Loucy (cell line): ENCODE measurements around the gene PPIE.

Experiments used
- H2AFZ ChIP-seq: fragments of 200-600 bp; sonication (generic); 2 replicates; pipeline ENCODE4 v1.6.0; 2016; ENCODE audit warnings: antibody characterized with exemption, mild to moderate bottlenecking, low read length, moderate library complexity
- H3F3A ChIP-seq: fragments of 200-600 bp; 2 replicates; pipeline ENCODE4 v1.6.0; 2016; ENCODE audit warnings: antibody characterized with exemption, low read depth, mild to moderate bottlenecking
- H3K27me3 ChIP-seq: fragments of 200-600 bp; sonication (generic); 2 replicates; pipeline ENCODE4 v1.6.1; 2014; ENCODE audit warnings: low read length, mild to moderate bottlenecking; ENCODE audit not compliant: insufficient read depth, poor library complexity, severe bottlenecking
- H3K36me3 ChIP-seq: fragments of 200-600 bp; sonication (generic); 2 replicates; pipeline ENCODE4 v1.6.1; 2016; ENCODE audit warnings: low read length; ENCODE audit not compliant: insufficient read depth
- H3K4me1 ChIP-seq: fragments of 200-600 bp; sonication (generic); 2 replicates; pipeline ENCODE4 v1.5.1; 2014; ENCODE audit warnings: low read length, mild to moderate bottlenecking; ENCODE audit not compliant: insufficient read depth, poor library complexity, severe bottlenecking
- H3K4me2 ChIP-seq: fragments of 200-600 bp; sonication (generic); 2 replicates; pipeline ENCODE4 v1.6.0; 2014; ENCODE audit warnings: antibody characterized with exemption, low read length, low read depth, mild to moderate bottlenecking; ENCODE audit not compliant: poor library complexity, severe bottlenecking
- H3K4me3 ChIP-seq: fragments of 200-600 bp; sonication (generic); 2 replicates; pipeline ENCODE4 v1.5.1; 2014; ENCODE audit warnings: low read length, mild to moderate bottlenecking, mixed read lengths; ENCODE audit not compliant: poor library complexity, severe bottlenecking
- H3K79me2 ChIP-seq: fragments of 200-600 bp; sonication (generic); 2 replicates; pipeline ENCODE4 v1.6.1; 2014; ENCODE audit warnings: low read length; ENCODE audit not compliant: insufficient read depth
- H3K9ac ChIP-seq: fragments of 200-600 bp; sonication (generic); 2 replicates; pipeline ENCODE4 v1.6.0; 2014; ENCODE audit warnings: mild to moderate bottlenecking, low read depth, low read length, moderate library complexity; ENCODE audit not compliant: poor library complexity, severe bottlenecking
- H3K9me2 ChIP-seq: fragments of 200-600 bp; sonication (generic); replicated peaks from 2 replicates; pipeline ENCODE4 v1.6.1; 2016; ENCODE audit warnings: low read depth, low read length, mixed read lengths
- H3K9me3 ChIP-seq: fragments of 200-600 bp; sonication (generic); 2 replicates; pipeline ENCODE4 v1.6.1; 2014; ENCODE audit warnings: mild to moderate bottlenecking, antibody characterized with exemption, low read length, low read depth; ENCODE audit not compliant: insufficient read depth
- H4K20me1 ChIP-seq: fragments of 200-600 bp; sonication (generic); 2 replicates; pipeline ENCODE4 v1.6.0; 2014; ENCODE audit warnings: antibody characterized with exemption, low read length, mild to moderate bottlenecking; ENCODE audit not compliant: insufficient read depth, poor library complexity, severe bottlenecking
- EZH2phosphoT487 ChIP-seq: fragments of 200-600 bp; IDR thresholded peaks from 2 replicates; pipeline ENCODE4 v1.6.1; 2018; ENCODE audit warnings: antibody characterized with exemption, mild to moderate bottlenecking, moderate library complexity, borderline replicate concordance
- TF ChIP-seq, protein P1 (sequence below): fragments of 200-600 bp; sonication (generic); conservative IDR thresholded peaks from 2 replicates; pipeline ENCODE4 v1.5.1; 2014; ENCODE audit warnings: mild to moderate bottlenecking, antibody characterized with exemption, low read length

The PPIE gene

DNA sequence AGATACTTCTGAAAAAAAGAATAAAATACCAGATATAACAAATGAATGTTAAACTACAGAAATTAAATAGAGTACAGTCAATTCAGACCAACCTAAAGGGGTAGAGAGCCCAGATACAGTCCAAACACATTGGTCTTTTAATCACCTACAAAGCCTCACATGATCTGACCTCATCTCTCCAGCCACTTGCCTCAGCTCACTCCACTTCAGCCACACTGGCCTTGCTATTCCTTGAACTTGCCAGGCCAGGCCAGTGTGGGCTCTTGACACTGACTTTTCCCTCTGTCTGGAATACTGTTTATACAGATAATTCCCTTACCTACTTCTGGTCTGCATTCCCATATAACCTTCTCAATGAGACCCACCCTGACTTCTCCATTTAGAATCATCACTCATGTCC lies 17.0 kb upstream of the PPIE start:
- Histone ChIP-seq H2AFZ (no peak overlapping the region), H3K9me2 (no peaks in the 10 kb centered on the region), H3K9me3 (no peaks in the 10 kb centered on the region), H4K20me1 (no peaks in the 10 kb centered on the region), H3K4me1 (no peaks in the 10 kb centered on the region), H3K9ac (no peak overlapping the region), H3F3A (no peaks in the 10 kb centered on the region), H3K27me3 (peaks cover 7% of the 10 kb centered on the region), H3K4me2 (no peak overlapping the region), H3K79me2 (no peaks in the 10 kb centered on the region), H3K36me3 (no peaks in the 10 kb centered on the region), H3K4me3 (no peak overlapping the region)
- TF ChIP-seq, protein P1, sequence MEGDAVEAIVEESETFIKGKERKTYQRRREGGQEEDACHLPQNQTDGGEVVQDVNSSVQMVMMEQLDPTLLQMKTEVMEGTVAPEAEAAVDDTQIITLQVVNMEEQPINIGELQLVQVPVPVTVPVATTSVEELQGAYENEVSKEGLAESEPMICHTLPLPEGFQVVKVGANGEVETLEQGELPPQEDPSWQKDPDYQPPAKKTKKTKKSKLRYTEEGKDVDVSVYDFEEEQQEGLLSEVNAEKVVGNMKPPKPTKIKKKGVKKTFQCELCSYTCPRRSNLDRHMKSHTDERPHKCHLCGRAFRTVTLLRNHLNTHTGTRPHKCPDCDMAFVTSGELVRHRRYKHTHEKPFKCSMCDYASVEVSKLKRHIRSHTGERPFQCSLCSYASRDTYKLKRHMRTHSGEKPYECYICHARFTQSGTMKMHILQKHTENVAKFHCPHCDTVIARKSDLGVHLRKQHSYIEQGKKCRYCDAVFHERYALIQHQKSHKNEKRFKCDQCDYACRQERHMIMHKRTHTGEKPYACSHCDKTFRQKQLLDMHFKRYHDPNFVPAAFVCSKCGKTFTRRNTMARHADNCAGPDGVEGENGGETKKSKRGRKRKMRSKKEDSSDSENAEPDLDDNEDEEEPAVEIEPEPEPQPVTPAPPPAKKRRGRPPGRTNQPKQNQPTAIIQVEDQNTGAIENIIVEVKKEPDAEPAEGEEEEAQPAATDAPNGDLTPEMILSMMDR = no peak
- TF ChIP-seq EZH2phosphoT487 = no peak

- Histone ChIP-seq H3K9me2 (no peaks in the 10 kb centered on the region), H4K20me1 (no peaks in the 10 kb centered on the region), H3K4me1 (no peaks in the 10 kb centered on the region), H3K27me3 (peaks cover 14% of the 10 kb centered on the region), H3K4me2 (no peak overlapping the region), H3F3A (no peaks in the 10 kb centered on the region), H3K36me3 (no peaks in the 10 kb centered on the region), H2AFZ (no peak overlapping the region), H3K79me2 (no peaks in the 10 kb centered on the region), H3K9me3 (no peaks in the 10 kb centered on the region), H3K4me3 (no peak overlapping the region), H3K9ac (no peak overlapping the region)
- TF ChIP-seq EZH2phosphoT487 = no peak
- TF ChIP-seq, protein P1 = no peak
These were observed 16.2 kb upstream of the PPIE start for GRCh38 chr1:39722495-39722894.

GRCh38 chr1:39726600-39726999 lies 12.1 kb upstream of the PPIE start:
- TF ChIP-seq, protein P1 = no peak
- no peak for TF ChIP-seq EZH2phosphoT487
- Histone ChIP-seq H4K20me1 (no peaks in the 10 kb centered on the region), H3K36me3 (no peaks in the 10 kb centered on the region), H3K4me2 (no peak overlapping the region), H3K4me3 (no peak overlapping the region), H3K79me2 (no peaks in the 10 kb centered on the region), H3K4me1 (no peaks in the 10 kb centered on the region), H3K9me2 (no peaks in the 10 kb centered on the region), H2AFZ (no peak overlapping the region), H3K9me3 (no peaks in the 10 kb centered on the region), H3F3A (no peaks in the 10 kb centered on the region), H3K27me3 (peaks cover 26% of the 10 kb centered on the region), H3K9ac (no peak overlapping the region)
